Effector memory CD4-positive, alpha-beta T cell (primary cell): ENCODE results near the gene FNIP2.

Experiments used
- DNase-seq, 3 donors: peaks; one replicate each; pipeline ENCODE4 v3.0.0-alpha.2; 2020
- H3K27ac ChIP-seq: 2 replicates; pipeline ENCODE4 v1.7.0; 2013; ENCODE audit warnings: mild to moderate bottlenecking, low read length, moderate library complexity; ENCODE audit not compliant: insufficient read depth, poor library complexity, severe bottlenecking
- H3K27me3 ChIP-seq: replicated peaks from 2 replicates; pipeline ENCODE4 v1.7.0; 2013; ENCODE audit warnings: mild to moderate bottlenecking, low read length; ENCODE audit not compliant: insufficient read depth, control insufficient read depth, poor library complexity, severe bottlenecking
- H3K36me3 ChIP-seq: 2 replicates; pipeline ENCODE4 v1.7.0; 2013; ENCODE audit warnings: mild to moderate bottlenecking, low read length, moderate library complexity; ENCODE audit not compliant: control insufficient read depth, insufficient read depth
- H3K4me1 ChIP-seq: 2 replicates; pipeline ENCODE4 v1.7.0; 2013; ENCODE audit warnings: low read length, mild to moderate bottlenecking; ENCODE audit not compliant: control insufficient read depth, insufficient read depth, poor library complexity, severe bottlenecking
- H3K4me3 ChIP-seq: 2 replicates; pipeline ENCODE4 v1.7.0; 2013; ENCODE audit warnings: low read length, low read depth, mild to moderate bottlenecking; ENCODE audit not compliant: insufficient read depth, poor library complexity, severe bottlenecking
- H3K9me3 ChIP-seq: 2 replicates; pipeline ENCODE4 v1.7.0; 2013; ENCODE audit warnings: mild to moderate bottlenecking, low read length, moderate library complexity; ENCODE audit not compliant: control insufficient read depth

Gene FNIP2

GRCh38 chr4:158777423-158778155, 8.8 kb downstream of the FNIP2 start:
- Histone ChIP-seq H3K9me3 (no peaks in the 10 kb centered on the region), H3K27me3 (no peaks in the 10 kb centered on the region), H3K4me3 (no peak overlapping the region), H3K36me3 (no peaks in the 10 kb centered on the region), H3K27ac (no peak overlapping the region), H3K4me1 (peaks cover 4% of the 10 kb centered on the region)
- DNase-seq = no peak

GRCh38 chr4:158778156-158778711, 9.4 kb downstream of the FNIP2 start:
- H3K4me3 ChIP-seq = no peak overlapping the region
- no peak overlapping the region for H3K27ac ChIP-seq
- DNase-seq = no peak
- H3K36me3 ChIP-seq = no peaks in the 10 kb centered on the region
- H3K4me1 ChIP-seq = peaks cover 4% of the 10 kb centered on the region
- no peaks in the 10 kb centered on the region for H3K9me3 ChIP-seq
- no peaks in the 10 kb centered on the region for H3K27me3 ChIP-seq

- Histone ChIP-seq H3K27me3 (no peaks in the 10 kb centered on the region), H3K4me3 (no peak overlapping the region), H3K9me3 (no peaks in the 10 kb centered on the region), H3K36me3 (no peaks in the 10 kb centered on the region), H3K4me1 (peaks cover 4% of the 10 kb centered on the region), H3K27ac (no peak overlapping the region)
- DNase-seq = no peak
Measured at GRCh38 chr4:158778712-158779111, 9.9 kb downstream of the FNIP2 start.

- H3K9me3 ChIP-seq = no peaks in the 10 kb centered on the region
- H3K4me3 ChIP-seq = no peak overlapping the region
- H3K27ac ChIP-seq = no peak overlapping the region
- no peak for DNase-seq
- no peaks in the 10 kb centered on the region for H3K36me3 ChIP-seq
- H3K4me1 ChIP-seq = peaks cover 4% of the 10 kb centered on the region
- no peaks in the 10 kb centered on the region for H3K27me3 ChIP-seq
Measured at GRCh38 chr4:158781963-158782362, 13.1 kb downstream of the FNIP2 start.

GRCh38 chr4:158782551-158783360, 13.9 kb downstream of the FNIP2 start:
- H3K27me3 ChIP-seq = no peaks in the 10 kb centered on the region
- DNase-seq = no peak
- H3K4me3 ChIP-seq = no peak overlapping the region
- no peak overlapping the region for H3K27ac ChIP-seq
- H3K9me3 ChIP-seq = no peaks in the 10 kb centered on the region
- H3K4me1 ChIP-seq = peaks cover 2% of the 10 kb centered on the region
- H3K36me3 ChIP-seq = no peaks in the 10 kb centered on the region

GRCh38 chr4:158783785-158784184, 15.0 kb downstream of the FNIP2 start:
- no peak for DNase-seq
- Histone ChIP-seq H3K36me3 (no peaks in the 10 kb centered on the region), H3K4me3 (no peak overlapping the region), H3K9me3 (no peaks in the 10 kb centered on the region), H3K27ac (no peak overlapping the region), H3K27me3 (no peaks in the 10 kb centered on the region), H3K4me1 (no peaks in the 10 kb centered on the region)

GRCh38 chr4:158785718-158786117, 16.9 kb downstream of the FNIP2 start:
- no peaks in the 10 kb centered on the region for H3K27me3 ChIP-seq
- DNase-seq = no peak
- no peaks in the 10 kb centered on the region for H3K4me1 ChIP-seq
- no peaks in the 10 kb centered on the region for H3K36me3 ChIP-seq
- H3K9me3 ChIP-seq = no peaks in the 10 kb centered on the region
- H3K4me3 ChIP-seq = no peak overlapping the region
- H3K27ac ChIP-seq = no peak overlapping the region

- H3K36me3 ChIP-seq = no peaks in the 10 kb centered on the region
- H3K27ac ChIP-seq = no peak overlapping the region
- H3K27me3 ChIP-seq = no peaks in the 10 kb centered on the region
- no peak overlapping the region for H3K4me3 ChIP-seq
- H3K9me3 ChIP-seq = no peaks in the 10 kb centered on the region
- no peaks in the 10 kb centered on the region for H3K4me1 ChIP-seq
- no peak for DNase-seq
Measured at GRCh38 chr4:158786121-158786601, 17.3 kb downstream of the FNIP2 start.

- DNase-seq = no peak
- Histone ChIP-seq H3K27ac (no peak overlapping the region), H3K4me3 (no peak overlapping the region), H3K9me3 (no peaks in the 10 kb centered on the region), H3K36me3 (no peaks in the 10 kb centered on the region), H3K4me1 (no peaks in the 10 kb centered on the region), H3K27me3 (no peaks in the 10 kb centered on the region)
Measured at GRCh38 chr4:158786955-158787354, 18.1 kb downstream of the FNIP2 start.
